HG02678 (cell line): ENCODE data around the gene GNB2.
"Not testable (repeated sequence)": the region's sequence is repeated elsewhere in the genome, so short reads cannot be mapped to it uniquely, and the experiment has no call there.

Source experiments
- ATAC-seq: cut with Tn5 transposase; IDR thresholded peaks from one replicate; pipeline ENCODE4 v1.9.1; 2021; ENCODE audit warnings: mild to moderate bottlenecking, moderate library complexity; ENCODE audit not compliant: unreplicated experiment

Gene GNB2

GRCh38 chr7:100723732-100724275 is 50.3 kb downstream of the GNB2 start:
- ATAC-seq: no peak

GRCh38 chr7:100724364-100724763 is 50.8 kb downstream of the GNB2 start:
- ATAC-seq: not testable (repeated sequence)

- no peak for ATAC-seq
Observed at GRCh38 chr7:100726996-100727761, 53.6 kb downstream of the GNB2 start.

- no peak for ATAC-seq
Observed at GRCh38 chr7:100728196-100728595, 54.7 kb downstream of the GNB2 start.
